HG02623 (cell line): Measurements from ENCODE around the gene TFCP2.

Experiments
- ATAC-seq: cut with Tn5 transposase; IDR thresholded peaks from one replicate; pipeline ENCODE4 v1.9.1; 2021; ENCODE audit warnings: moderate library complexity; ENCODE audit not compliant: unreplicated experiment

TFCP2 gene

GRCh38 chr12:51048661-51049251, 124.2 kb downstream of the TFCP2 start:
- no peak for ATAC-seq

GRCh38 chr12:51047655-51048540, 125.0 kb downstream of the TFCP2 start, which contains the start of gene LETMD1:
Gene LETMD1 (plus strand): TSS chr12:51048327. CDS start chr12:51048357, 30 bp downstream.
- ATAC-seq = peak; percentile 97
